Measurements from ENCODE around the gene PSME2. TPM values are rescaled to one million over a fixed set of nuclear protein-coding genes. Genes with fewer than 3 reads are reported as not detected.

The PSME2 gene
- total RNA-seq (62.7 and 75.5 TPM in 2 replicates), polyA plus RNA-seq (178 and 189 TPM in 2 replicates)

GRCh38 chr14:24146453-24146977 lies at the start of gene PSME2:
Gene PSME2, minus strand, starts transcription at chr14:24146610. Its CDS starts 29 bp downstream, at chr14:24146581.
- TF ChIP-seq CTCF (IDR thresholded peaks at IDR 0.05; ENCODE audit: poor library complexity) (no peak), EZH2phosphoT487 (IDR thresholded peaks at IDR 0.05; ENCODE audit: low read depth, severe bottlenecking, unreplicated experiment) (no peak), EZH2 (IDR thresholded peaks at IDR 0.05; ENCODE audit: borderline replicate concordance) (no peak)
- peaks cover 15% of the 10 kb centered on the region for H3K4me1 ChIP-seq (ENCODE audit: insufficient read depth)
- no peaks in the 10 kb centered on the region for H3K9me3 ChIP-seq (ENCODE audit: low read depth)
- H3K9me2 ChIP-seq (replicated peaks; ENCODE audit: insufficient read depth), result no peaks in the 10 kb centered on the region
- peak within 1 kb of the TSS; percentile 91 for H3K4me3 ChIP-seq
- DNase-seq (ENCODE audit: low spot score), result peak; percentile 98
- peaks cover 6% of the 10 kb centered on the region for H4K20me1 ChIP-seq (ENCODE audit: insufficient read depth, poor library complexity, severe bottlenecking)
- H3K27me3 ChIP-seq, result no peaks in the 10 kb centered on the region
- H3K27ac ChIP-seq, result peak within 1 kb of the TSS; percentile 79
- peaks cover 47% of the 10 kb centered on the region for H3K79me2 ChIP-seq
- no peaks in the 10 kb centered on the region for H3K36me3 ChIP-seq (replicated peaks; ENCODE audit: insufficient read depth, low read depth)
- H2AFZ ChIP-seq, result peak within 1 kb of the TSS; percentile 48
- WGBS (ENCODE audit: low lambda C conversion rate, missing lambda C conversion rate), result 3% methylated on average over 13 of the region's 25 CpGs
- peak within 1 kb of the TSS; percentile 92 for H3K4me2 ChIP-seq

GRCh38 chr14:24195186-24196070 lies 49.0 kb upstream of the PSME2 start, which contains the start of gene TM9SF1:
Gene TM9SF1, minus strand, starts transcription at chr14:24195441. Its CDS starts 422 bp downstream, at chr14:24195019.
- no peaks in the 10 kb centered on the region for H4K20me1 ChIP-seq (ENCODE audit: insufficient read depth, poor library complexity, severe bottlenecking)
- TF ChIP-seq EZH2 (IDR thresholded peaks at IDR 0.05; ENCODE audit: borderline replicate concordance), result no peak
- no peak for TF ChIP-seq EZH2phosphoT487 (IDR thresholded peaks at IDR 0.05; ENCODE audit: low read depth, severe bottlenecking, unreplicated experiment)
- no peak for TF ChIP-seq CTCF (IDR thresholded peaks at IDR 0.05; ENCODE audit: poor library complexity)
- H3K9me3 ChIP-seq (ENCODE audit: low read depth), result no peaks in the 10 kb centered on the region
- H3K27ac ChIP-seq, result peak within 1 kb of the TSS; percentile 99
- H3K27me3 ChIP-seq, result no peaks in the 10 kb centered on the region
- H2AFZ ChIP-seq, result peak within 1 kb of the TSS; percentile 94
- H3K9me2 ChIP-seq (replicated peaks; ENCODE audit: insufficient read depth), result no peaks in the 10 kb centered on the region
- H3K79me2 ChIP-seq, result peaks cover 64% of the 10 kb centered on the region
- peak within 1 kb of the TSS; percentile 95 for H3K4me3 ChIP-seq
- H3K4me1 ChIP-seq (ENCODE audit: insufficient read depth), result peaks cover 13% of the 10 kb centered on the region
- 2% methylated on average over 82 of the region's 89 CpGs for WGBS (ENCODE audit: low lambda C conversion rate, missing lambda C conversion rate)
- peak within 1 kb of the TSS; percentile 94 for H3K4me2 ChIP-seq
- H3K36me3 ChIP-seq (replicated peaks; ENCODE audit: insufficient read depth, low read depth), result no peaks in the 10 kb centered on the region
- peak; percentile 92 for DNase-seq (ENCODE audit: low spot score)

GRCh38 chr14:24194873-24195185 lies 48.4 kb upstream of the PSME2 start:
- Histone ChIP-seq H3K9me3 (ENCODE audit: low read depth) (no peaks in the 10 kb centered on the region), H2AFZ (peak overlapping the region; percentile 94), H3K79me2 (peaks cover 59% of the 10 kb centered on the region), H3K27me3 (no peaks in the 10 kb centered on the region), H4K20me1 (ENCODE audit: insufficient read depth, poor library complexity, severe bottlenecking) (no peaks in the 10 kb centered on the region), H3K27ac (peak overlapping the region; percentile 99), H3K9me2 (replicated peaks; ENCODE audit: insufficient read depth) (no peaks in the 10 kb centered on the region), H3K4me1 (ENCODE audit: insufficient read depth) (peaks cover 13% of the 10 kb centered on the region), H3K4me2 (peak overlapping the region; percentile 94), H3K4me3 (peak overlapping the region; percentile 95), H3K36me3 (replicated peaks; ENCODE audit: insufficient read depth, low read depth) (no peaks in the 10 kb centered on the region)
- no peak for DNase-seq (ENCODE audit: low spot score)
- TF ChIP-seq EZH2 (IDR thresholded peaks at IDR 0.05; ENCODE audit: borderline replicate concordance), result no peak
- 78% methylated on average over 5 of the region's 8 CpGs for WGBS (ENCODE audit: low lambda C conversion rate, missing lambda C conversion rate)

Data from hepatocyte (in vitro differentiated cells).